HG02798 (cell line): ENCODE results near the gene METTL4.
"Not testable (repeated sequence)": the region's sequence is repeated elsewhere in the genome, so short reads cannot be mapped to it uniquely, and the experiment has no call there.

Source experiments
- ATAC-seq: cut with Tn5 transposase; IDR thresholded peaks from one replicate; pipeline ENCODE4 v1.9.1; 2021; ENCODE audit warnings: mild to moderate bottlenecking; ENCODE audit not compliant: unreplicated experiment, poor library complexity

Gene METTL4

GRCh38 chr18:2568129-2568528 lies 3.2 kb downstream of the METTL4 start:
- ATAC-seq: no peak

- ATAC-seq: no peak
Observed at GRCh38 chr18:2564373-2564772, 6.9 kb downstream of the METTL4 start.

GRCh38 chr18:2559249-2559648 lies 12.1 kb downstream of the METTL4 start:
- ATAC-seq: no peak

- ATAC-seq: no peak
Observed at GRCh38 chr18:2557536-2557935, 13.8 kb downstream of the METTL4 start.

- no peak for ATAC-seq
Observed at GRCh38 chr18:2555895-2556294, 15.4 kb downstream of the METTL4 start.

GRCh38 chr18:2554696-2555095 lies 16.6 kb downstream of the METTL4 start:
- ATAC-seq: no peak

GRCh38 chr18:2551425-2551824 lies 19.9 kb downstream of the METTL4 start:
- no peak for ATAC-seq

- ATAC-seq: no peak
Observed at GRCh38 chr18:2549462-2549861, 21.8 kb downstream of the METTL4 start.

GRCh38 chr18:2547477-2548087 lies 23.7 kb downstream of the METTL4 start:
- peak; percentile 72 for ATAC-seq

- no peak for ATAC-seq
Observed at GRCh38 chr18:2545155-2545554, 26.1 kb downstream of the METTL4 start.

- not testable (repeated sequence) for ATAC-seq
Observed at GRCh38 chr18:2541925-2542563, 29.3 kb downstream of the METTL4 start.

GRCh38 chr18:2540575-2540974 lies 30.7 kb downstream of the METTL4 start:
- ATAC-seq: no peak

GRCh38 chr18:2538844-2539243 lies 32.5 kb downstream of the METTL4 start:
- no peak for ATAC-seq

- ATAC-seq: no peak
Observed at GRCh38 chr18:2538236-2538635, 33.1 kb downstream of the METTL4 start.

GRCh38 chr18:2537296-2537695 lies 34.0 kb downstream of the METTL4 start:
- no peak for ATAC-seq

GRCh38 chr18:2536493-2536892 lies 34.8 kb downstream of the METTL4 start:
- no peak for ATAC-seq

GRCh38 chr18:2536063-2536462 lies 35.2 kb downstream of the METTL4 start:
- ATAC-seq: no peak

GRCh38 chr18:2535419-2535910 lies 35.8 kb downstream of the METTL4 start:
- ATAC-seq: no peak

- no peak for ATAC-seq
Observed at GRCh38 chr18:2534906-2535305, 36.4 kb downstream of the METTL4 start.

GRCh38 chr18:2532797-2533196 lies 38.5 kb downstream of the METTL4 start:
- ATAC-seq: no peak

- ATAC-seq: no peak
Observed at GRCh38 chr18:2531751-2532150, 39.6 kb downstream of the METTL4 start.

- ATAC-seq: no peak
Observed at GRCh38 chr18:2529154-2529553, 42.2 kb downstream of the METTL4 start.
